Measurements from ENCODE around the gene TMEM132C.

- TF ChIP-seq POLR2A (IDR thresholded peaks at IDR 0.05; ENCODE audit: low read depth, low read length) (no peak), POLR2AphosphoS5 (IDR thresholded peaks at IDR 0.05; ENCODE audit: low read depth, low read length) (no peak)
Observed at GRCh38 chr12:128322341-128322740, 55.4 kb downstream of the TMEM132C start.
